OCI-LY7 (cell line): ENCODE data around the gene PDCD5. TPM values are rescaled to one million over a fixed set of nuclear protein-coding genes. Genes with fewer than 3 reads are reported as not detected.

Experiments used
- BruUV-seq: library from RNA; stranded (reverse); fragments of 400-500 nt; replicated peaks from 2 replicates; lab custom pipeline; 2021; lab: Mats Ljungman, UMichigan
- CTCF ChIA-PET: fragments of 300-600 bp; sonication (Branson Sonifier 250); formaldehyde crosslinking; loops from one replicate; lab custom pipeline; 2022; ENCODE audit warnings: antibody characterized with exemption; ENCODE audit not compliant: unreplicated experiment; lab: Charles Lee
- POLR2A ChIA-PET: fragments of 300-600 bp; sonication (Branson Sonifier 250); formaldehyde crosslinking; loops from one replicate; lab custom pipeline; 2022; ENCODE audit warnings: antibody characterized with exemption; lab: Charles Lee
- DNase-seq: peaks from one replicate; pipeline ENCODE4 v3.0.0-alpha.2; 2015; ENCODE audit warnings: low spot score
- H2AFZ ChIP-seq: fragments of 200-600 bp; sonication (generic), shearing (Covaris generic); 2 replicates; pipeline ENCODE4 v1.6.1; 2014; ENCODE audit warnings: mild to moderate bottlenecking, antibody characterized with exemption, low read length, moderate library complexity
- H3K27ac ChIP-seq: fragments of 200-600 bp; sonication (generic); 2 replicates; pipeline ENCODE4 v1.5.1; 2014; ENCODE audit warnings: mixed run types, low read depth, mild to moderate bottlenecking, moderate library complexity, low read length, inconsistent platforms; ENCODE audit not compliant: poor library complexity, severe bottlenecking
- H3K36me3 ChIP-seq: fragments of 200-600 bp; sonication (generic); 2 replicates; pipeline ENCODE4 v1.6.1; 2014; ENCODE audit warnings: mild to moderate bottlenecking, antibody characterized with exemption, low read length, moderate library complexity, mixed read lengths; ENCODE audit not compliant: insufficient read depth
- H3K4me1 ChIP-seq: fragments of 200-600 bp; sonication (generic); 2 replicates; pipeline ENCODE4 v1.5.1; 2014; ENCODE audit warnings: mild to moderate bottlenecking, low read length; ENCODE audit not compliant: insufficient read depth, poor library complexity, severe bottlenecking
- H3K4me2 ChIP-seq: fragments of 200-600 bp; sonication (generic); 2 replicates; pipeline ENCODE4 v1.6.1; 2014; ENCODE audit warnings: mild to moderate bottlenecking, low read length
- H3K4me3 ChIP-seq: fragments of 200-600 bp; sonication (generic); 2 replicates; pipeline ENCODE4 v1.5.1; 2014; ENCODE audit warnings: mild to moderate bottlenecking, low read depth, low read length; ENCODE audit not compliant: poor library complexity, severe bottlenecking
- H3K79me2 ChIP-seq: fragments of 200-600 bp; sonication (generic); 2 replicates; pipeline ENCODE4 v1.6.1; 2016; ENCODE audit warnings: low read depth, mild to moderate bottlenecking, low read length, moderate library complexity, mixed read lengths; ENCODE audit not compliant: insufficient read depth
- H3K9me2 ChIP-seq: fragments of 200-600 bp; sonication (generic); 2 replicates; pipeline ENCODE4 v1.6.1; 2016; ENCODE audit warnings: mild to moderate bottlenecking, low read length, mixed read lengths; ENCODE audit not compliant: insufficient read depth
- H3K9me3 ChIP-seq: fragments of 200-600 bp; sonication (generic); 2 replicates; pipeline ENCODE4 v1.6.1; 2014; ENCODE audit warnings: mild to moderate bottlenecking, mixed run types, low read length, mixed read lengths
- H4K20me1 ChIP-seq: fragments of 200-600 bp; sonication (generic); 2 replicates; pipeline ENCODE4 v1.6.1; 2014; ENCODE audit warnings: mild to moderate bottlenecking, antibody characterized with exemption, low read length, moderate library complexity, mixed read lengths; ENCODE audit not compliant: insufficient read depth
- EZH2phosphoT487 ChIP-seq: fragments of 200-600 bp; sonication (generic); IDR thresholded peaks from 2 replicates; pipeline ENCODE4 v1.6.1; 2018; ENCODE audit warnings: low read depth, borderline replicate concordance, mild to moderate bottlenecking, mixed run types, antibody characterized with exemption, low read length, moderate library complexity, mixed read lengths
- intact Hi-C: fragments of 100-400 bp; cut with micrococcal nuclease; formaldehyde crosslinking; loops from one replicate; pipeline ENCODE4 v1.10.0; 2022; ENCODE audit not compliant: unreplicated experiment
- total RNA-seq, 2 experiments: library from RNA; depleted of rRNA in 1 of 2; stranded (reverse); fragments of >200 nt in 1 of 2; shearing (Covaris generic) in 1 of 2; gene quantifications; 2 replicates each; pipeline ENCODE4 v1.2.3, GENCODE V29; 2014 to 2022
- TF ChIP-seq, protein P1 (sequence below): fragments of 200-600 bp; sonication (generic); conservative IDR thresholded peaks from 2 replicates; pipeline ENCODE4 v1.5.1; 2014; ENCODE audit warnings: mild to moderate bottlenecking, antibody characterized with exemption, low read length, moderate library complexity, mixed read lengths

PDCD5 gene
- total RNA-seq, 2 experiments from 2014 or later: 162 to 186 TPM

DNA sequence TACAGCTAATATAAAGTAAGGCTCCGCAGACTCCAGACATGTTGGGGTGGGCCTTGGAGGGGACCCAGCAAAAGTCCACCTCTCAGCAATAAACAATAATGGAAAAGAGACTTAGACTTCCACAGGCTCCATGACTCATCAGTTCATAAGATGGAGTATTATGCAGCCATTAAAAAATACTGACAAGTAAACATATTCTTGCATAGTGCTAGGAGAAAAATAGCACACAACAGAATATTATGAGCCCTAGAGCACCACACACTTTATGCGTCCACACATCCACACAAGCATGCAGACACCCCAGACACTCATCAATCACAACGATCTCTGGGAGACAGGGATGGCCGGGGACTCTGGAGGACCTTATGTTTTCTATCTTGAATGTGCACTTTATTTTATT lies 46.0 kb downstream of the PDCD5 start:
- CTCF ChIA-PET: no interaction called here
- Histone ChIP-seq H3K36me3 (peaks cover 47% of the 10 kb centered on the region), H3K4me3 (no peak overlapping the region), H4K20me1 (no peaks in the 10 kb centered on the region), H3K79me2 (no peaks in the 10 kb centered on the region), H3K4me2 (no peak overlapping the region), H2AFZ (no peak overlapping the region), H3K9me3 (no peaks in the 10 kb centered on the region), H3K9me2 (no peaks in the 10 kb centered on the region), H3K27ac (no peak overlapping the region), H3K4me1 (no peaks in the 10 kb centered on the region)
- BruUV-seq: no TSS peak
- POLR2A ChIA-PET: no interaction called here
- DNase-seq: no peak
- TF ChIP-seq EZH2phosphoT487: no peak
- TF ChIP-seq, protein P1, sequence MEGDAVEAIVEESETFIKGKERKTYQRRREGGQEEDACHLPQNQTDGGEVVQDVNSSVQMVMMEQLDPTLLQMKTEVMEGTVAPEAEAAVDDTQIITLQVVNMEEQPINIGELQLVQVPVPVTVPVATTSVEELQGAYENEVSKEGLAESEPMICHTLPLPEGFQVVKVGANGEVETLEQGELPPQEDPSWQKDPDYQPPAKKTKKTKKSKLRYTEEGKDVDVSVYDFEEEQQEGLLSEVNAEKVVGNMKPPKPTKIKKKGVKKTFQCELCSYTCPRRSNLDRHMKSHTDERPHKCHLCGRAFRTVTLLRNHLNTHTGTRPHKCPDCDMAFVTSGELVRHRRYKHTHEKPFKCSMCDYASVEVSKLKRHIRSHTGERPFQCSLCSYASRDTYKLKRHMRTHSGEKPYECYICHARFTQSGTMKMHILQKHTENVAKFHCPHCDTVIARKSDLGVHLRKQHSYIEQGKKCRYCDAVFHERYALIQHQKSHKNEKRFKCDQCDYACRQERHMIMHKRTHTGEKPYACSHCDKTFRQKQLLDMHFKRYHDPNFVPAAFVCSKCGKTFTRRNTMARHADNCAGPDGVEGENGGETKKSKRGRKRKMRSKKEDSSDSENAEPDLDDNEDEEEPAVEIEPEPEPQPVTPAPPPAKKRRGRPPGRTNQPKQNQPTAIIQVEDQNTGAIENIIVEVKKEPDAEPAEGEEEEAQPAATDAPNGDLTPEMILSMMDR: no peak
- intact Hi-C loops: no loop called here

DNA sequence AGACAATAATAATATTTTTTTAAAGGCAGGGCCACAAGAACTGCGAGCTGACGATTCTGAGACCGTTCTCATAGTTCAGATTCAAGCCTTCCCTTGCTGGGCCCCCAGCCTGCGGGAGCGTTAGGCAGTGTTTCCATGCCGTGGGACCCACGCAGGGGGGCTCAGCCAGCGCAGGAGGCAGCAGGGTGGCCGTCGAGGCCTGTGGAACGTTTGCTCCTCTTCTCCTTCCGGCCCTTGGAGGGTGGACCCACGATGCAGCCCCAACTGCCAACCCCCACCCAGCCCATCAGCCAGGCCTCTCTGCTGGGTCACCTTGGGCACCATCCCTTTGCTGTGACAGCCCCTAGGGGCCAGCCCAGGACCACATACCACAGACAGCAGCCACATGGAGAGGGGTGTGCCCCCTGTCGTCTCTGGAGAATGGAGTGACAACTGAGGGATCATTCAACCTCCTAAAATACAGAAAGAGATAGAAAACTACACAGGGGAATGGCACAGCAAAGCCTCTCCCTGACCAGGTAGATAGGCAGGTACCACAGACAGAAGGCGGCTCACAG lies 46.8 kb downstream of the PDCD5 start:
- Histone ChIP-seq H3K79me2 (no peaks in the 10 kb centered on the region), H3K4me2 (no peak overlapping the region), H4K20me1 (no peaks in the 10 kb centered on the region), H3K36me3 (peaks cover 39% of the 10 kb centered on the region), H3K9me3 (no peaks in the 10 kb centered on the region), H3K9me2 (no peaks in the 10 kb centered on the region), H3K4me1 (no peaks in the 10 kb centered on the region), H3K4me3 (no peak overlapping the region), H3K27ac (no peak overlapping the region), H2AFZ (no peak overlapping the region)
- TF ChIP-seq EZH2phosphoT487: no peak
- TF ChIP-seq, protein P1: no peak
- no TSS peak for BruUV-seq
- intact Hi-C loops: no loop called here
- CTCF ChIA-PET: no interaction called here
- POLR2A ChIA-PET: no interaction called here
- no peak for DNase-seq

DNA sequence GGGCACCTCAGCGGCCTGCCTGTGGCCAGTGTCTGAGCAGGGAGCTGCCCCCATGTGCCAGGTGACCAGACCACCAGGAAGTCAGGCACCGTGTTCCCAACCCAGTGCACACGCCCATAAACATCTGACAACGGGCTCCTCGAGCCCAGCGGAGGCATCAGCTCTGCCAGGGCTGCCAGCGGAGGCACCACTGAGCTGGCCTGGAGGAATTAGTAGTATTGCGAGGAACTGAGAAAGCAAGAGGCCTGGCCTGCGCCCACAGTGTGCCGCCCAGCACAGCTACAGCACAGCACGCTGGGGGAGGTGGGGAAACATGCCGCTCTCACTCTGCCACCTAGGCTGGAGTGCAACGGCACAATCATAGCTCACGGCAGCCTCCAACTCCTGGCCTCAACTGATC lies 49.3 kb downstream of the PDCD5 start:
- no peaks in the 10 kb centered on the region for H3K79me2 ChIP-seq
- no TSS peak for BruUV-seq
- no peaks in the 10 kb centered on the region for H3K9me2 ChIP-seq
- no peak overlapping the region for H3K27ac ChIP-seq
- H3K4me2 ChIP-seq: no peak overlapping the region
- CTCF ChIA-PET: no interaction called here
- H3K4me1 ChIP-seq: no peaks in the 10 kb centered on the region
- intact Hi-C loops: no loop called here
- peaks cover 28% of the 10 kb centered on the region for H3K36me3 ChIP-seq
- no peak for TF ChIP-seq EZH2phosphoT487
- TF ChIP-seq, protein P1: 0 out of 2 replicates have a peak, but pooled peaks have one; percentile 22
- no peak overlapping the region for H3K4me3 ChIP-seq
- no peaks in the 10 kb centered on the region for H3K9me3 ChIP-seq
- H2AFZ ChIP-seq: no peak overlapping the region
- no peak for DNase-seq
- POLR2A ChIA-PET: no interaction called here
- no peaks in the 10 kb centered on the region for H4K20me1 ChIP-seq
